GM21786 (cell line): Measurements from ENCODE around the gene RAI1.
A peak's percentile ranks its signal among the peaks of the same experiment; 100 is the strongest.
"Not testable (repeated sequence)": the region's sequence is repeated elsewhere in the genome, so short reads cannot be mapped to it uniquely, and the experiment has no call there.

Experiments
- ATAC-seq: cut with Tn5 transposase; IDR thresholded peaks from one replicate; pipeline ENCODE4 v1.9.1; 2021; ENCODE audit not compliant: unreplicated experiment

The RAI1 gene

GRCh38 chr17:17681187-17681743 lies at the start of gene RAI1:
Gene RAI1 (plus strand): TSS chr17:17681458. CDS start chr17:17792949, 111,491 bp downstream.
- peak; percentile 44 for ATAC-seq

GRCh38 chr17:17632690-17633089 lies 48.6 kb upstream of the RAI1 start:
- ATAC-seq: not testable (repeated sequence)

GRCh38 chr17:17633310-17633709 lies 47.9 kb upstream of the RAI1 start:
- ATAC-seq: no peak

- ATAC-seq: no peak
These were observed 46.1 kb upstream of the RAI1 start for GRCh38 chr17:17635126-17635525.

GRCh38 chr17:17635537-17636271 lies 45.6 kb upstream of the RAI1 start:
- not testable (repeated sequence) for ATAC-seq

- no peak for ATAC-seq
These were observed 44.9 kb upstream of the RAI1 start for GRCh38 chr17:17636272-17636885.

- ATAC-seq: no peak
These were observed 42.8 kb upstream of the RAI1 start for GRCh38 chr17:17638467-17638866.

GRCh38 chr17:17639661-17640270 lies 41.5 kb upstream of the RAI1 start:
- ATAC-seq: not testable (repeated sequence)

- ATAC-seq: no peak
These were observed 39.4 kb upstream of the RAI1 start for GRCh38 chr17:17641621-17642409.

- ATAC-seq: not testable (repeated sequence)
These were observed 36.1 kb upstream of the RAI1 start for GRCh38 chr17:17645148-17645547.

- ATAC-seq: no peak
These were observed 35.3 kb upstream of the RAI1 start for GRCh38 chr17:17645961-17646360.

- ATAC-seq: no peak
These were observed 33.6 kb upstream of the RAI1 start for GRCh38 chr17:17647524-17648178.

- ATAC-seq: no peak
These were observed 32.5 kb upstream of the RAI1 start for GRCh38 chr17:17648762-17649161.

GRCh38 chr17:17650959-17651358 lies 30.3 kb upstream of the RAI1 start:
- ATAC-seq: no peak

- no peak for ATAC-seq
These were observed 27.9 kb upstream of the RAI1 start for GRCh38 chr17:17653343-17653742.

GRCh38 chr17:17659340-17659739 lies 21.9 kb upstream of the RAI1 start:
- ATAC-seq: no peak

- no peak for ATAC-seq
These were observed 20.1 kb upstream of the RAI1 start for GRCh38 chr17:17661134-17661533.

- ATAC-seq: no peak
These were observed 19.3 kb upstream of the RAI1 start for GRCh38 chr17:17661834-17662385.

GRCh38 chr17:17663160-17664063 lies 17.8 kb upstream of the RAI1 start:
- ATAC-seq: peak; percentile 61
